Neuron (in vitro differentiated cells): ENCODE results near the gene SKP1.
"Not testable (repeated sequence)": the region's sequence is repeated elsewhere in the genome, so short reads cannot be mapped to it uniquely, and the experiment has no call there.

ENCODE experiments used
- H2AFZ ChIP-seq: one replicate; pipeline ENCODE4 v1.6.1; 2013; ENCODE audit warnings: low read depth, mild to moderate bottlenecking, inconsistent platforms, low read length, moderate library complexity
- H3K27me3 ChIP-seq: one replicate; pipeline ENCODE4 v1.6.1; 2013; ENCODE audit warnings: low read length; ENCODE audit not compliant: insufficient read depth
- H3K36me3 ChIP-seq: one replicate; pipeline ENCODE4 v1.6.1; 2013; ENCODE audit warnings: low read length; ENCODE audit not compliant: insufficient read depth
- H3K4me1 ChIP-seq: one replicate; pipeline ENCODE4 v1.6.1; 2013; ENCODE audit warnings: low read length; ENCODE audit not compliant: insufficient read depth
- H3K4me3 ChIP-seq: 2 replicates; pipeline ENCODE4 v1.5.1; 2013; ENCODE audit warnings: mild to moderate bottlenecking, low read length, moderate library complexity
- H3K9me3 ChIP-seq: one replicate; pipeline ENCODE4 v1.6.1; 2013; ENCODE audit warnings: low read length

The SKP1 gene

GRCh38 chr5:134161513-134162395 lies 15.0 kb downstream of the SKP1 start:
- Histone ChIP-seq H3K27me3 (no peaks in the 10 kb centered on the region), H3K4me1 (no peaks in the 10 kb centered on the region), H3K36me3 (peaks cover 78% of the 10 kb centered on the region), H3K4me3 (no peak overlapping the region), H3K9me3 (peaks cover 7% of the 10 kb centered on the region), H2AFZ (no peak overlapping the region)

GRCh38 chr5:134153657-134154056 lies 23.1 kb downstream of the SKP1 start:
- Histone ChIP-seq H3K9me3 (no peaks in the 10 kb centered on the region), H2AFZ (no peak overlapping the region), H3K4me1 (no peaks in the 10 kb centered on the region), H3K36me3 (peaks cover 84% of the 10 kb centered on the region), H3K4me3 (no peak overlapping the region), H3K27me3 (no peaks in the 10 kb centered on the region)

GRCh38 chr5:134153241-134153640 lies 23.5 kb downstream of the SKP1 start:
- H3K4me3 ChIP-seq, result no peak overlapping the region
- H3K36me3 ChIP-seq, result peaks cover 82% of the 10 kb centered on the region
- no peaks in the 10 kb centered on the region for H3K27me3 ChIP-seq
- no peaks in the 10 kb centered on the region for H3K9me3 ChIP-seq
- no peak overlapping the region for H2AFZ ChIP-seq
- no peaks in the 10 kb centered on the region for H3K4me1 ChIP-seq

GRCh38 chr5:134152173-134152832 lies 24.4 kb downstream of the SKP1 start:
- not testable (repeated sequence) for H2AFZ ChIP-seq, H3K27me3 ChIP-seq, H3K4me1 ChIP-seq, H3K4me3 ChIP-seq, H3K9me3 ChIP-seq
- peaks cover 76% of the 10 kb centered on the region for H3K36me3 ChIP-seq

- no peaks in the 10 kb centered on the region for H3K27me3 ChIP-seq
- peaks cover 77% of the 10 kb centered on the region for H3K36me3 ChIP-seq
These were observed 25.0 kb downstream of the SKP1 start for GRCh38 chr5:134151723-134152122.

DNA sequence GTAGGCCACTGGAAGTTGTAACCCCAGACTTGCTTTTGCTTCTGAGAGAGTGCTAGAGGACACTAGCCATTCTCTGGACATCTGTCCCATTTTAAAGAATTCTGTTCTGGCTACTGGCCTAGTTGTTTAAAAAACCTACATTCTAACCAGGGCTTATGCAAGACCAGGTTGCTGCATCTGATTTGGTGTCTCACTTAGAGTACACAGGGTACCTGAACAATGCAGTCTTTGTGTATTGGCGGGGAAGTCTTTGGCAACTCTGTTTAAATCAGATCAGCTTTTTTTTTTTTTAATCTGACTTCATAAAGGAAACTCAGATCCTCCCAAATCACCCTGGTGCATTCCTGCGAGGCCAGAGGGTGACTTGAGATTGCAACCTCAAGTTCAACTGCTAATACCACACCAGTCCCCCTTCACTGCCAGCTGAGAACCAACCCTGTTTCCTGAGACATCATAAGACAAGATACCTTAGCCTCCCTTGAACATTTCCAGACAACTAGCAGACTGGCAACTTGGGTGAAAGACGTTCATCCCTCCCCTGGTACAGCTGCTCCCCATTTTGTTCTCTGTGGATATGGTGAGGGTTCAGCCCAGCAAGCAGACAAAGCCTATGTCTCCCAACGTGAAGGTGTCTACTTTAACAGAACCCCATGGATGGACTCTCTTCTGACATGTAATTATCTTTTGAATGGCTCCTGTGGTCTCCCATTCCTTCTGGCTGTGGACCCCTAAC lies 27.0 kb downstream of the SKP1 start:
- H3K9me3 ChIP-seq, result no peaks in the 10 kb centered on the region
- H3K27me3 ChIP-seq, result no peaks in the 10 kb centered on the region
- H3K4me3 ChIP-seq, result no peak overlapping the region
- no peaks in the 10 kb centered on the region for H3K4me1 ChIP-seq
- H2AFZ ChIP-seq, result no peak overlapping the region
- peaks cover 70% of the 10 kb centered on the region for H3K36me3 ChIP-seq

More at GRCh38 chr5:134151723-134152122, 25.0 kb downstream of the SKP1 start:
- H3K9me3 ChIP-seq, result no peaks in the 10 kb centered on the region
- H3K4me3 ChIP-seq, result no peak overlapping the region
- H3K4me1 ChIP-seq, result no peaks in the 10 kb centered on the region
- no peak overlapping the region for H2AFZ ChIP-seq

GRCh38 chr5:134148986-134149539 lies 27.7 kb downstream of the SKP1 start:
- Histone ChIP-seq H3K9me3 (no peaks in the 10 kb centered on the region), H3K27me3 (no peaks in the 10 kb centered on the region), H2AFZ (no peak overlapping the region), H3K4me1 (no peaks in the 10 kb centered on the region), H3K36me3 (peaks cover 71% of the 10 kb centered on the region), H3K4me3 (no peak overlapping the region)

DNA sequence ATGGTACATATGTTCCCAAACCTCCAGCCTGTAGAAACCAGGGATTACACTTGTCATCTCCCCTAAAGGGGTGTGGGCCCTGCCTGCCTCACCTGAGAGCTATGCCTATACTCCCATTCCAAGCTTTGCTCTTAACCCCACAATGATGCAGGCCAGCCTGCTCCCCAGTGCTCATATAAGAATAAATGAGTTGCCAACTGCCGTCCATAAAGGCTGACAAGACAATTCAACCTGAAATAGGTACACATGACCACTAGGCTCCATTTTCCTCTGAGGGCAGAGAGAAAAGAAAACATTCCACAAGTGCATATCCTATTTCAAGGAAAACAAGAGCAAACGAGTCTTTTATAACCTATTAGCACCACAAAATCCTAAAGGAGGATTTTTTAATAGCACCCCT lies 28.4 kb downstream of the SKP1 start:
- no peaks in the 10 kb centered on the region for H3K27me3 ChIP-seq
- H3K4me3 ChIP-seq, result no peak overlapping the region
- no peaks in the 10 kb centered on the region for H3K4me1 ChIP-seq
- no peak overlapping the region for H2AFZ ChIP-seq
- peaks cover 72% of the 10 kb centered on the region for H3K36me3 ChIP-seq
- H3K9me3 ChIP-seq, result no peaks in the 10 kb centered on the region

DNA sequence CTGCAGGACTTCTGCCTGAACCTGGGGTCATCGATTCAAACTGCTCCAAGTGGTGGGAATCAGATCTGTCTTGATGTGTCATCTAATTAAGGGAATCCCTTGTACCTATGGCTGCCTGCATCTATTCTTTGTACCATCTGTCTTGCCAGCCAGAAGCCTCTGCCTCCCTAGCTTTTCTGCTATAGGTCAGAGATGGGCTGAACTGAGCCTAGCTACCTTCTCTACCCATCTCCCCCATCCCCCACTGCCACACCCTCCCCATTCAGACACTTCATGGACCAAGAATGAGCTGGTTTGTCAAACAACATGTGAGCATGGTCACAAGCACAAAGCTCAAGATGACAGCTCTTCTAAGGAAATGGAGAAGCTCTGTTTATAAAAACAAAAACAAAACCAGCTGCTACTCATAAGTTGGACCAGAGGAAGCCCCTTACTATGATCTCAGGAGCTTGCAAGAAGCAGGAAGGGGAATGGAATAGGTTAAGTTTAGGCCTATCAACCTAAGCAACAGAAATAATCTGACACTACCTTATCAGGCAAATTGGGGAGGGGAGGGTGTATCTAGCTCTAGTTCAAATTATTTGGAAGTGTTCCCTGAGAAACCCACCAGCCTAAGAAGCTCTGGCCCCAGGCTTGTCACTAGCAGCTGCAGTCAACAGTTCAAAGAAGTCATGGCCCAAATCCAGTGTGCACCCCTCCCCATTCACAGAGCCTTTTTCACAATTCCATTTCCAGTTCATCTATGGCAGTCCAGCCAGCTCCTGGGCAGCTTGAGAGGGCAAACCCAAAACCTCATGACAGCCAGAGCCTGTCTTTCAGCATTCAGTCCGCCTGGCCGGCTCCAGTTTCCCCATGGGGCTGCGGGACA lies 29.9 kb downstream of the SKP1 start:
- no peaks in the 10 kb centered on the region for H3K9me3 ChIP-seq
- H2AFZ ChIP-seq, result no peak overlapping the region
- H3K4me3 ChIP-seq, result no peak overlapping the region
- peaks cover 70% of the 10 kb centered on the region for H3K36me3 ChIP-seq
- no peaks in the 10 kb centered on the region for H3K27me3 ChIP-seq
- no peaks in the 10 kb centered on the region for H3K4me1 ChIP-seq

DNA sequence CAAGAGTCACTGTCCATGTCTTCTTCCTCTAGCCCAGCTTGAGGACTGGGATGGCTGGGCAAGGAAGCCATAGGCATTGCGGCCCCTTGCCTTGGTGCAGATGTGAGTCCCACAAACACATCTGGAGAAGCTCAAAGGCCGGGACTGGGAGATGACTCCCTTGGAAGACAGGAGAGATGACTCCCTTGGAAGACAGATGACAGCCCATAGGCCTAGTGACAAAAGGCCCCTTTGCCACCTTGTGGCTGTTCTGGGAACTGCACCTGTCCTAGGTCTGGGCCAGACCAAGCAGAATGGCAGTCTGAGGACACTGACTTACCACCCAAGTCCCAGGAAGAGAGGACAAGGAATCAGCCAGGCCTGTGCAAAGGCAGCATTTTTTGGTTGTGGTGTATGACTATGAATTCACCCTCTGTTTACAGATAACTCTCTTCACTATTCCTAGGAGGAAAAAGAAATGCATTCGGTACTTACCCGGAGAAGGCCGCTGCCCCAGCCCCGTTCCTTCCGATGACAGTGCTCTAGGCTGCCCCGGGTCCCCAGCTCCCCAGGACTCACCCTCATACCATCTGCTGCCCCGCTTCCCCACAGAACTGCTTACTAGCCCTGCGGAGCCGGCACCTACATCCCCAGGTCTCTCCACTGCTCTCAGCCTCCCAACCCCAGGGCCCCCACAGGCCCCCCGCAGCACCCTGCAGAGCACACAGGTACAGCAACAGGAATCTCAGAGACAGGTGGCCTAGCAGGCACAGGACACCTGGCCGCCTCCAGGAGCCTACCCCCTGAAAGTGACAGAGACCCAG lies 30.8 kb downstream of the SKP1 start:
- H3K4me1 ChIP-seq, result no peaks in the 10 kb centered on the region
- no peak overlapping the region for H3K4me3 ChIP-seq
- H3K9me3 ChIP-seq, result no peaks in the 10 kb centered on the region
- no peaks in the 10 kb centered on the region for H3K27me3 ChIP-seq
- peaks cover 65% of the 10 kb centered on the region for H3K36me3 ChIP-seq
- H2AFZ ChIP-seq, result no peak overlapping the region

GRCh38 chr5:134145041-134145757 lies 31.6 kb downstream of the SKP1 start:
- Histone ChIP-seq H3K4me1 (no peaks in the 10 kb centered on the region), H3K27me3 (no peaks in the 10 kb centered on the region), H3K36me3 (peaks cover 57% of the 10 kb centered on the region), H3K9me3 (no peaks in the 10 kb centered on the region), H3K4me3 (no peak overlapping the region), H2AFZ (no peak overlapping the region)
